GM19397 (cell line): Measurements from ENCODE around the gene RRAGB.
"Not testable (repeated sequence)": the region's sequence is repeated elsewhere in the genome, so short reads cannot be mapped to it uniquely, and the experiment has no call there.

Experiments used
- ATAC-seq: cut with Tn5 transposase; IDR thresholded peaks from one replicate; pipeline ENCODE4 v1.9.1; 2021; ENCODE audit warnings: mild to moderate bottlenecking, moderate library complexity; ENCODE audit not compliant: unreplicated experiment

Gene RRAGB

GRCh38 chrX:55759478-55759877 lies 41.9 kb downstream of the RRAGB start:
- no peak for ATAC-seq

GRCh38 chrX:55767100-55767499 lies 49.6 kb downstream of the RRAGB start:
- ATAC-seq, result no peak

- ATAC-seq, result not testable (repeated sequence)
Measured at GRCh38 chrX:55774419-55774818, 56.9 kb downstream of the RRAGB start.

GRCh38 chrX:55777596-55777995 lies 60.0 kb downstream of the RRAGB start:
- ATAC-seq, result no peak

GRCh38 chrX:55778322-55778721 lies 60.8 kb downstream of the RRAGB start:
- no peak for ATAC-seq

- no peak for ATAC-seq
Measured at GRCh38 chrX:55783723-55784122, 66.2 kb downstream of the RRAGB start.

GRCh38 chrX:55787063-55787462 lies 69.5 kb downstream of the RRAGB start:
- no peak for ATAC-seq

- no peak for ATAC-seq
Measured at GRCh38 chrX:55787727-55788126, 70.2 kb downstream of the RRAGB start.

GRCh38 chrX:55794405-55794804 lies 76.9 kb downstream of the RRAGB start:
- peak; percentile 95 for ATAC-seq

- no peak for ATAC-seq
Measured at GRCh38 chrX:55796496-55796895, 78.9 kb downstream of the RRAGB start.

GRCh38 chrX:55801811-55802210 lies 84.3 kb downstream of the RRAGB start:
- ATAC-seq, result no peak
